Activated T-helper 9 cell treated with anti-CD3 and anti-CD28 coated beads, Interleukin-2, amount 50 U/mL, for 16 hours (primary cell): ENCODE results near the gene DIP2C.
"Not testable (repeated sequence)": the region's sequence is repeated elsewhere in the genome, so short reads cannot be mapped to it uniquely, and the experiment has no call there.

Experiments used
- DNase-seq: peaks from one replicate; pipeline ENCODE4 v3.0.0-alpha.2; 2020; ENCODE audit warnings: low read depth

DIP2C gene

DNA sequence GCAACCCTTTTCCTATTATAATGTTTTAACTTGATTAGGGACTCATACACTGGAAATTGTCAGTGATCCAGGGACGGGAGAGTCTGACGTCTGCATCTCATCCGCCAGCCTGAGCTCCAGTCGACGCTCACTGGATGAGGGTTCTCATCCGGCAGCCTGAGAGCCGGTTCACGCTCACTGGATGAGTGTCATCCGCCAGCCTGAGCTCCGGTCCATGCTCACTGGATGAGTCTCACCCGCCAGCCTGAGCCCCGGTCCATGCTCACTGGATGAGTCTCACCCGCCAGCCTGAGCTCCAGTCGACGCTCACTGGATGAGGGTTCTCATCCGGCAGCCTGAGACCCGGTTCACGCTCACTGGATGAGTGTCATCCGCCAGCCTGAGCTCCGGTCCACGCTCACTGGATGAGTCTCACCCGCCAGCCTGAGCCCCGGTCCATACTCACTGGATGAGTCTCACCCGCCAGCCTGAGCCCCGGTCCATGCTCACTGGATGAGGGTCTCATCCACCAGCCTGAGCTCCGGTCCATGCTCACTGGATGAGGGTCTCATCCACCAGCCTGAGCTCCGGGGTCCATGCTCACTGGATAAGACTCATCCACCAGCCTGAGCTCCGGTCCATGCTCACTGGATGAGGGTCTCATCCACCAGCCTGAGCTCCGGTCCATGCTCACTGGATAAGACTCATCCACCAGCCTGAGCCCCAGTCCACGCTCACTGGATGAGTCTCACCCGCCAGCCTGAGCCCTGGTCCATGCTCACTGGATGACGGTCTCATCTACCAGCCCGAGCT lies 209.6 kb downstream of the DIP2C start:
- DNase-seq = not testable (repeated sequence)

DNA sequence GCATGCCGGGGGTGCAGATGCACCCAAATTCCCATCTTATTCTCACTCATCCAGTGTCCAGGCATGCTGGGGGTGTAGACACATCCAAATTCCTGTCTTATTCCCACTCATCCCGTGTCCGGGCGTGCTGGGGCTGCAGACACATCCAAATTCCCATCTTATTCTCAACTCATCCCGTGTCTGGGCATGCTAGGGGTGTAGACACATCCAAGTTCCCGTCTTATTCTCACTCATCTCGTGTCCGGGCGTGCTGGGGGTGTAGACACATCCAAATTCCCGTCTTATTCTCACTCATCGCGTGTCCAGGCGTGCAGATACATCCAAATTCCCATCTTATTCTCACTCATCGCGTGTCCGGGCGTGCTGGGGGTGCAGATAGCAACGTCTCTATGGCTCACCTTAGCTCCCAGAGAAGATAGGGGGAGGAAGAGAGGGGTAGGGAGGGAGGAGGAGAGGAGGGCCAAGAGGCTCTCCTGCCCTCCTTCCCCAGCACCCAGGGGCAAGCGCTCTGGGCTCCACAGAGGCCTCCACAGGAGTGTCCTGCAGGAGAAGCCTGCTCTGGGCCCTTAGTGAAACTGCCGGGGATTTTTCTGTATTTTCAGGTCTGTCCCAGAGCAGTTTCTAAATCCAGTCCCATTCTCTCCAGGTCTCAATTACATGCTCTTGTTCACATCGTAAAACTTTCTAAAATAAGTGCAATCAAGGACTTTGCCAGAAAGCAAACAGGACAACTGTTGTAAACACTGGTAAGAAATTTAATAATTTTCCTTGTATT lies 210.8 kb downstream of the DIP2C start:
- DNase-seq = no peak

DNA sequence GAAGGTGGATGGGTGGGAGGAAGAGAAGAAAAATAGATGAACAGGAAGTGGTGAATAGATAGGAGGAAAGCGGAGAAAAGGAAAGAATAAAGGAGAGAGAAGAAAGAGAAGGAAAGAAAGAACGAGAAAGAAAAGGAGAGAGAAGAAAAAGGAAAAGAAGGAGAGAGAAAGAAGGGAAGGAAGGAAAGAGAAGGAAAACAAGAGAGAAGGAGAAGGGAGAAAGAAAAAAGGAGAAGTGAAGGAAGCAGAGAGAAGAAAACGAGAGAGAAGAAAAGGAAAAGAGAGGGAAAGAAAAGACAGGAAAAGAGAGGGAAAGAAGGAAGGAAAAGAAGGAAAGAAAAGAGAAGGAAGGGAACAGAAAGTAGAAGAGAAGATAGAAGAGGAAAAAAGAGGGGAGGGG lies 211.8 kb downstream of the DIP2C start:
- DNase-seq = no peak

DNA sequence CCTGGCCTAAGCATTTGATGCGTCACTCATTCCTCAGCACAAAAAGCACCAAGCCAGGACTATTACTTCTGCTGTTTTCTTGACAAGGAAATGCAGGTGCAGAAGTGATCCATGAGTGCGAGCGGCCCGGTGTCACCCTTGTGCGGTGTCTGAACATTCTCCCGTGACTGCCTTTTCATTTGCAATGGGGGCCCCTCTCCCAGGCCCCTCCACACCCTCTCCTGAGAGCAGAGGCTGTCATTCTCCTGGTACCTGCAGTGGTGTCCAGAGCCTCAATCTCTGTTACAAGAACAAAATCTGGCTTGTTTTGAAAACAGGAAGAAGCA lies 213.1 kb downstream of the DIP2C start:
- DNase-seq = no peak

DNA sequence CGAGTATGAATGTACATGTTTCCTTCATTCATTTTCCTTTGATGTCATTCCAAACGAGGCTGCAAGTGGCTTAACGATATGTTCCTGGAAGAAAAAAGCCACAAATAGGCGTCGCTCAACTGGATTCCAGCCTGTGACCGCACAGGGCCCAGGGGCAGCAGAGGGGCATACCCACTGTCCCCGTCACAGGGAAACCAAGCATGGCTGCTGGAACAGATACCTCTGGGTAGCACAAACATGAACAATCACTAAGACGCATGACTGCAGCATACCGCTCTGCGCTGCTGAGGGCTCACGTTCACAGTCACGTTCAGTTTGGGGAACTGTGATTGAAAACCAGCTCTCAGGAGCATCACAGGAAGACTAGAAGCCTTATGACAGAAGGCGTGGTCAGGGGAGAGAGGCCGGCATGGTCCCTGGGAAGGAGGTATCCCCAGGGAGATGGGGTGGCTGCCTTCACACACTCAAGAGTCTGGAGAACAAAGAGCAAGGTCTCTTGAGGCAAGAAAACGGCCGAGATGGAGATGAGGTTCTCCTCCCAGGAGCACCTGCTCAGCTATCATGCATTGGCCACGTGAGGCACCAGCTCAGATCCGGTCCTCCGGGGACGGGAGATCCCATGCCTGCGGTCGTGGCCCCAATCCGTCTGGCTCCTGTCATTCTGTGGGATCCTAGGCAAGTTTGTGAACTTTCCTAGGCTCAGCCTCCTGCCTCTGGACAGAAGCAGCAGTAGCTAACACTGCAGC lies 213.6 kb downstream of the DIP2C start:
- no peak for DNase-seq

DNA sequence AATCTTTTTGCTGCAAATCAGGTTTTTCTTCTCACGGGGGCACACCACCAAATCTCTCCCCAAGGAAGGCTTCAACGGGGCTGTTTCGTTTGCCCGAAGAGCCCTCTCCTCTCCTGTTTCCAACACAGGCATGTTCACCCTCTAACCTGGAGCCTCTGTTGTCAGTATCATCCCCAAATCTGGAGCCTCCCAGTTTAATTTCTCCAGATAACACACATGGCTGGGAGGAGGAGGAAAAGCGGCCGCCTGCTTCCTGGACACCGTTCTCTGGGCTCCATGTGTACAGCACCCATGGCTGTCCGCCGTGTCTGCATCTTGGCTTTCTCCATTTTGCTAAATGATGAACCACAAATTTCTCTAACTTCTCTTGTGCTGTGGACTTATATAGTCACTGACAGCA lies 214.5 kb downstream of the DIP2C start:
- DNase-seq = no peak

DNA sequence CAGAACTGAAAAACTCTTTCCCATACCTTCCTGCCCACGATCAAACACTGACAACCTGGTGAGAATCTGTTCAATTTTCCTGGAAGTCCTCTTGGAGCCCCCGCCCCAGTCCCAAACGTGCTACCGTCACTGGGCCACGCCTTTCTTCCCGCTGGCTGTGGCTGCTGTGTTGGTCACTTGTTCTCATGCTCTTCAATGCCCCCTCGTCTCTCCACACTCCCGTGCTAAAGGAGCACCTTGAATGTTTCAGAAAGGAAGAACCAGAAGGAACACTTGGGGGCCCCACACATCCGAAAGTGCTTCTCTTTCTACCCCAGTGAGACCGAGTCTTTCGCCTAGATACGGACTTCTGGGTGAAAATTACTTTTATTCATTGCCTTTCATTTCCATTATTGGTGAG lies 215.1 kb downstream of the DIP2C start:
- no peak for DNase-seq

DNA sequence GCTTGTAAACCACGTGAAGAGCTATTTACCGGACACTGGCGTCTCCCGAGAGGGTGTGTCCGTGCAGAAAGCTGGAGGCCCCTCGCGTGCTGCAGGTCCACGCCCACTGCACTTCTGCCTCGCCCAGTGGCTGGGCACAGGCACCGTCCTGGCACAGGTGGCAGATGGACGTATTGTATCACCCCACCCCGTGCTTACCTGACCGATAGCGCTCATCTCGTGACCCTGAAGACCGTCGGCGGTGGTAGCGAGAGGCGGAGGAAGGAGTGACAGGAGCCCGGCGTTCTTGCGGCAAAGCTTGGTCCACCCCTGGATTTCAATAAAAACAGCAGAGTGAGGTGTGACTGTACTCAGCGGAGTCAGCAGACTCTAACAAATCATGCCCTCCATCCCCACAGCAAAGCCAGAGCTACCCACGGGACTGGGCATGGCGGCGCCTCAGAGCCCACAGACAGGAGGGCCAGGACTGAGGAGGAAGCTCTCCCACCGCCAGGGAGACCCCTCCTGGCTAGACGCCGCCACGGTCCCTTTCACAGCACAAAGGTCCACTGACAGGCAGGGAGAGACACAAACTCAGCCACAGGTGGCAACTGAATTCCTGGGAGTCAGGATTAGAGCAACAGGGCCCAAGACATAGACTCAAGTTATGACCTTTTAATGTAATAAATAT lies 217.1 kb downstream of the DIP2C start:
- DNase-seq = no peak

DNA sequence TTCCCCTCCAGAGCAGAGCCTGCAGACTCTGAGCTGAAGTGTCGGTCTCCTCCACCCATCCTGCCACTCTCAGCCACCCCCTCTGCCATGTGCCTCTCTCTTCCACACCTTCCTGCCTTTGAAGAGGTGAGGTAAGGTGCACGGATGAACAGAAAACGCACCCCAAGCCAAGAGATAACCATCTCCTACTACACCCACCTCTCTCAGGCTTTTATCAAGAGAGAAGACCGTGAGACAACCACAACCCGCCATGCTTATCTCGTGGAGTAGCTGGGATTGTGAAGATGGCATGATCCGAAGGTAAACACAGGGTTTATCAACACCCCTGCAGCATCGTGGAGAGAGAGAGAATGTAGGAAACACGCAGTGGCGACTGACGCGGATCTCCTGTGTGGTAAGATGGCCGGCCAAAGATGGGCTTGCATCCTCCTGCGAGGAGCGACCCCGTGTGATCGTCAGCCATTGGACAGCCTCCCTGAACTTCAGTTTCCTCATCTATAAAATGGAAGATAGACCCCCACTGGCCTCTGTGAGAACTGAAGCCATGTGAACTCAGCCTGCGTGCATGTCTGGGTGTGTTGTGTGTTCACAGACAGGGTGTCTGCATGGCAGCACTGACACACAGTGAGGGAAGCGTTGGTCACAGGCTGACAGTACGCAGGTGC lies 219.0 kb downstream of the DIP2C start:
- no peak for DNase-seq

DNA sequence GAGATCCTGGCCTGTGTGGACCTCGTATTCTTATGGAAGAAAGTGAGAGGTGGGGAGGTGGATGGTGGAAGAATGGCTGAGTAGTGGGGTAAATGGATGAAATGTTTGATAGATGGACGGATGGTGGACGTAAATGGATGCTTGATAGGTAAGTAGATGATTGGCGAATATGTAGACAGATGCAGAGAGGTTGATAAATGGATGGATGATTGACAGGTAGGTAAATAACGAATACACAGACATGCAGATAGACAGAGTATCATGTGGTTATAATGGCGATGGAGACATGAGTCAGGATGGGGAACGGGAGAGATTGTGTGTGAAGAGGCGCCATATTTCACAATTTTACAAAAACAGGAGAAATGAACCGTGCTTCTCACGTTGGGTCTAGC lies 219.5 kb downstream of the DIP2C start:
- no peak for DNase-seq

DNA sequence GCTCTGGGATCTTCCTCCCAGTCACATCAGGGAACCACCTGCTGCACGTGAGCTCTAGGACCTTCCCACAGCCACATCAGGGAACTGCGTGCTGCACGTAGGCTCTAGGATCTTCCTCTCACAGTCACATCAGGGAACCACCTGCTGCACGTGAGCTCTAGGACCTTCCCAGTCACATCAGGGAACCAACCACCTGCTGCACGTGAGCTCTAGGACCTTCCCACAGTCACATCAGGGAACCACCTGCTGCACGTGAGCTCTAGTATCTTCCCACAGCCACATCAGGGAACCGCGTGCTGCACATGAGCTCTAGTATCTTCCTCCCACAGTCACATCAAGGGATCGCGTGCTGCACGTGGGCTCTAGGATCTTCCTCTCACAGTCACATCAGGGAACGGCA lies 229.7 kb downstream of the DIP2C start:
- DNase-seq = no peak

DNA sequence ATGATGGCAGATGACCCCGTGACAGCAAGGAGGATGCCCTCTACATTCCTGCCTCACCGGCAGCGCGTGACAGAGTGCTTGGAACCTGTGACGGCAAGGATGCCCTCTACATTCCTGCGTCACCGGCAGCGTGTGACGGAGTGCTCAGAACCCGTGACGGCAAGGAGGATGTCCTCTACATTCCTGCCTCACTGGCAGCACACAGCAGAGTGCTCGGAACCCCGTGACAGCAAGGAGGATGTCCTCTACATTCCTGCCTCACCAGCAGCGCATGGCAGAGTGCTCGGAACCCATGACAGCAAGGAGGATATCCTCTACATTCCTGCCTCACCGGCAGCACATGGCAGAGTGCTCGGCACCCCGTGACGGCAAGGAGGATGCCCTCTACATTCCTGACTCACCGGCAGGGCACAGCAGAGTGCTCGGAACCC lies 231.0 kb downstream of the DIP2C start:
- DNase-seq = no peak

DNA sequence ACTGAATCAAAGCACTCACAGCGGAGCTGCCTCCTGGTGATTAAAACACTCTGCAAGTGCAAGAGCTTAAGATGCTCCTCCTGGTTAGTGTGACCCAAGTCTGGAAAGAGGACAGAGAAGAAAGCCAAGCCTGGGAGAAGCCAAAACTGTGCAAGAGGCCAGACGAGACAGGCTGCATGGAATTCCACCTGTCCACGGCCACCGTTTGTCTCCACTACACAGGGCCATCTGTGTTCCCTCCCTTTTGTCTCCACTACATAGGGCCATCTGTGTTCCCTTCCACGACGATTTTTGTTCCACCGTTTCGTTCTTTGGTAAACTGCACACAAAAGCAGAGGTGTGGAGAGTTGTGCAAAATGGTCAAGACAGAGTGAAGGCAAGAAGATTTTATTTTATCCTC lies 233.0 kb downstream of the DIP2C start:
- no peak for DNase-seq

DNA sequence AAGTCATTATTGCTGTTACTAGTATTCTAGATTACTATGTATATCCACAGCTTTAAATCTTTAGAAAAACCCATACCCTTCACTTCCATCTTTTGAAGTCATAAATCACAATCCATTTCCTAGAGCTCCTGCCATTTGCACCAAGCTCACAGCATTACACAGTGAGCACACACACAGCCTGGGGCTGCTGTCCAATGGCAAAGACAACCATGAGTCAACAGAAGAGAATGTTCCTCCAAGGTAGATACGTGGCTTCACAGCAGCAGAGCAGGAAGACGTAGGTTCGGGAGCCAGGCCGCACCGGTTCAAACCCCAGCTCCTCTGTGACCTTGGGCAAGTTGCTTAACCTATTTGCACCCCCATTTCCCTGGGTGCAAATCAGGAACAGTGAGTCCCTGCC lies 234.6 kb downstream of the DIP2C start:
- DNase-seq = no peak

DNA sequence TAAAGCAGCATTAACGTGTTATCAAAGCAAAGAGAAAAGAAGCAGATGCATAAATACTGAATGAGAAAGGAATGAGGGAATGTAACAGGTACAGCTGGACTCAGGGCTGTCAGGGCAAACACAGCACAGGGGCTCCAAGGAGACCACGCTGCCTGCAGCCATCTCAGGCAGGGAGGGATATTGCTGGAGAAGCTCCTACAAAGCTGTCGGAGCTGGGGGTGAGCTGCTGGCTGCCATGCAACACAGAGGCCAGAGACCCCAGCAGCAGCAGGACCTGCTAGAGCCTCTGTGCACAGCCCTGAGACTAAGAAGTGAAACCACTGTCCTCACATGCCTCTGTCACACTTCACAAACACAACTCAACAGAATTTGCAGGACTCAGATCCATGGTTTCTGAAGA lies 235.8 kb downstream of the DIP2C start:
- no peak for DNase-seq

DNA sequence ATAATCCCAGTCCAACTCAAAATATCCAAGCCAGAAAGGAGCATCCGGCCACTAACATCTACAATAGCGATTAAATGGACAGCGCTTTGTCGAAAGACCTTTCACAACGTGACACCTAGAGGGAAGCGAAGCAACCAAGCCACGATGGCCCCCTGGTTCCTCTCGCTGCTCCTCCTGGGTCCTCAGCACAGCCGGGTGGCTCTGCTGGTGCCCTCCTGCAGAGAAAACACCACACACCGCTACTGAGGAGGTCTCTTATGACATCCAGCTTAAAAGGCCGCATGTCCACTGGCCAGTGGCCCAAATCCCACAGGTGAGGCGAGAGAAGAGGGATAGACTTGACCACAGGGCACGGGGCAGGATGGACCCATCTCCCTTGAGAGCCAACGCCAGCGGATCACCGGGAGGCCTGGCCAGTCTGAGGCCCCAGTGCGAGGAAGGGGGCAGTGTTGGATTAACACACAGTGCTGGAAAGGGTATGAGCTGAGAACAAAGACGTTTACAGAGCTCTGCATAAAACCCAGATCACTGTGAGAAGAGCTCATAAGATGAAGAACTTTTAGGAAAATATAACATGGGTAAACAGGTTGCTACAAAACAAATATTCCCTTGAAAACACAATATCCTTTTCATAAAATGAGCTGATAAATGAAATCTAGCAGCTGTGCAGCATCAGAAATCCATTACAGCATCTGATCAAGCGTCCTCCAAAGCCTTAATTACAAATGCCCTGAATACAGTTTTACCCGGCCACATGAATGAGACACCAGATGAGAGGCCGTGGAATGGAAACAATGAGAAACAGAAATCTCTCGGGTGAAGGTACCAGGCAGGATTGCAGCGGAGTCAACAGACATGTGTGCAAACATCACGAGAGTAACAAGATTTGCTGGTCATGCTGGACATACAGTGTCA lies 236.7 kb downstream of the DIP2C start:
- DNase-seq = no peak

DNA sequence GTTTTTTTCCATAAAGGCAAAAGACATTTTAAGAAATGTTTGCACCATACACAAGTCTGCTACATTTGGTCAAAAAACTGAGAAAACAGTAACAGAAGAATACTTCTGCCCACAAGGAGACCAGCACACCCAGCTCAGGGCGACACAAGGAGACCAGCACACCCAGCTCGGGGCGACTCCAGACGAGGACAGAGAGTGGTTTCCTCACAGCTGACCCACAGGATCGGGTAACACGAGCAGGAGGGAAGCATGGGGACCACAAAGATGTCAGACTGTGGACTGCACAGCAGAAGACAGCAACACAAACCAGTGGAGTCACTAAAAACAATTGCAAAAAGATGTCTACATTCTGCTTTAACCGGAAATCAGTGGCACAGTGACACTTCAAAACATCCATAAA lies 237.6 kb downstream of the DIP2C start:
- DNase-seq = no peak

DNA sequence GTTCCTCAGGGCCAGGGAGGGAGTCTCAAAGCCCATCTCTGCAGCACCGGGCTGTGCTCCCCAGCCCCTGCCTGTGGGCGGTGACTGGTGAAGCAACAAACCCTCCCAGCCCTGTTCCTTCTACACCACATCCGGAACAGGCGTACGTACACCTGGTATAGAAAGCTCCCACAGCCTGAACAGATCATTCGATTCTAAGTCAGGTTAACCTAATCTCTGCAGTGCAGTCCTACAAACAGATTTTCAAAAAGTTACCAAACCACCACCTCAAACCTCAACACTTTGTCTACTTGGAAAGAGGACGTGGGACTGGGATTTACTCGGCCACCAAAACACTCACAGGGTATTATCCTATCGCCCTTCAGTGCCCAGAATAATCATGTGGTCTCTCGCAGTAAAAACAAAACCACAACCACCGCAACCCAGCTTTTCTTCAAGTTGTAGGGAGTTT lies 238.4 kb downstream of the DIP2C start:
- DNase-seq = peak; percentile 41

DNA sequence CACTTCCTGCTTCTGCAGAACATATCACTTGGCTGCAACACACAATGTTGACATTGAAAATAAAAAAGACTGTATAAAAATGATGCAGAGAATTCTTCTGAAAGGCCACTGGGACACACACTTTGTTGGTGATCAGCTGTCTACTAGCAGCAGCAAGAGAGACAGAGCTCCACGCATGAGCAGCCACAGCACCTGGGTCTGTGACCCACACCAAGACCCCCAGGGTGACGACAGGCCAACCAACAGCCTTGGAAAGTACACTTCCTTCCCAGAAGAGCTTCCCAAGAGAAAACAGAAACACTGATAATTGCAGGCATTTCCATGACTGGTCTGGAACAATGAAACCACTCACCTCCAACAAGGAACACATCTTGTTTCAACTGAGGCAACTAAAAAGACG lies 239.0 kb downstream of the DIP2C start:
- no peak for DNase-seq

DNA sequence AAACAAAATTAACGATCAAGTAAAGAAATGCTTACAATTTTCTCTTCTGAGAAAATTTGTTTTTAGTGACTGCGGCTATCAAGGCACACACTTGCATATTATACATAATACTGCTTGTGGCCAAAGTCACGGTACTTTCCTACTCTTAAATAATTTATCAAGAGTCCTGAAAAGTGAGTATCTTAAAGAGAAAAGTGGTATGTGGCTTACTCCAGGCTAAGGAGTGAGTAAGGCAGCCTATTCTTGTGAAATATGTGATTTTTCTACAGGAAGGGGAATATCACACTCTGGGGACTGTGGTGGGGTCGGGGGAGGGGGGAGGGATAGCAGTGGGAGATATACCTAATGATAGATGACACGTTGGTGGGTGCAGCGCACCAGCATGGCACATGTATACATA lies 240.1 kb downstream of the DIP2C start:
- DNase-seq = not testable (repeated sequence)

DNA sequence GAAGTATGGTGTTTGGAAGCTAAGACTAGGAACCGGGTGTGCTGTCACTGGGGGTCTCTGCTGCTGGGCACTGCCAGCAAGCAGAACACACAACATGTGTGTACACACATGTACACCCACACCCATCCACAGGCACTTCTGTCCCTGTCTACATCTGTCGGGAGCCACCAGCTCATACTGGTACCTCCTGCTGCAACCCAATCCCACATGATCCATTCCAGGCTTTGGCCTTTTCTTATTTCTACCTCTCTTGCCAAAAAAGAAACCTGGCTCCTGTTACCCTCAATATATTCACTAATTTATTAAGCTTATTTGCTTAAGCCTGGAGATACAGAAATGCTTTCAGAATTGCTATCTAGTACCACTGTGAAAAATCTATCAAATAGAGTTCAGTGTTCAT lies 246.0 kb downstream of the DIP2C start:
- DNase-seq = no peak
